ENCODE data around the gene NOLC1. TPM values are rescaled to one million over a fixed set of nuclear protein-coding genes. Genes with fewer than 3 reads are reported as not detected.

The NOLC1 gene
- total RNA-seq, 1 experiment from 2014 or later: 165 TPM

DNA sequence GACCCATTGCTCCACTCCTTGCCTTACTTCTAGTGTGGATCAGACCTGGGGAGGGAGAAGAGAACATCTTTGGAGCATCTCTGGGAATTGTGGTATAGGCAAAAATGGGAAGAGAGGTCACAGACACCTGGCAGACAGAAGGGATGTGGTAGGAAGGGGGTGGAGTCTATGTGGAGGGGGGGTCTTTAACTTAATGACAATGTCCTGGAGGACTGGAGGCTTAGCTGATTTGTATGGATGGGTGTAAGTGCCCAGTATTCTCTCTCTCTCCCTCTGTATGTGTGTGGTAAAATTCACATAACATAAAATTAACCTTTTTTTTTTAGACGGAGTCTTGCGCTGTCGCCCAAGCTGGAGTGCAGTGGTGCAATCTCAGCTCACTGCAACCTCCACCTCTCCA, 29.0 kb upstream of the NOLC1 start (continued):
- no peak for TF ChIP-seq ESRRA (CRISPR knock-in tag; IDR thresholded peaks at IDR 0.05; ENCODE audit: borderline replicate concordance)
- TF ChIP-seq, protein P1, sequence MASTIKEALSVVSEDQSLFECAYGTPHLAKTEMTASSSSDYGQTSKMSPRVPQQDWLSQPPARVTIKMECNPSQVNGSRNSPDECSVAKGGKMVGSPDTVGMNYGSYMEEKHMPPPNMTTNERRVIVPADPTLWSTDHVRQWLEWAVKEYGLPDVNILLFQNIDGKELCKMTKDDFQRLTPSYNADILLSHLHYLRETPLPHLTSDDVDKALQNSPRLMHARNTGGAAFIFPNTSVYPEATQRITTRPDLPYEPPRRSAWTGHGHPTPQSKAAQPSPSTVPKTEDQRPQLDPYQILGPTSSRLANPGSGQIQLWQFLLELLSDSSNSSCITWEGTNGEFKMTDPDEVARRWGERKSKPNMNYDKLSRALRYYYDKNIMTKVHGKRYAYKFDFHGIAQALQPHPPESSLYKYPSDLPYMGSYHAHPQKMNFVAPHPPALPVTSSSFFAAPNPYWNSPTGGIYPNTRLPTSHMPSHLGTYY (CRISPR knock-in tag; IDR thresholded peaks at IDR 0.05): no peak
- TF ChIP-seq CTCF (IDR thresholded peaks at IDR 0.05): no peak

GRCh38 chr10:102131286-102132170, 20.7 kb upstream of the NOLC1 start:
- CTCF ChIA-PET: interaction anchor here (0.6 to 2.0 kb wide), 5 partner anchors 8 to 171 kb away, joined by 3 to 14 read pairs (median 3); no protein-coding TSS in a partner anchor
- POLR2A ChIA-PET: no interaction called here
- no peak for ATAC-seq
- peak overlapping the region; percentile 89 for H3K4me3 Mint-ChIP-seq
- no peak for TF ChIP-seq ZNF512 (CRISPR knock-in tag; IDR thresholded peaks at IDR 0.05; ENCODE audit: borderline replicate concordance)
- 0 out of 2 replicates have a peak, but pooled peaks have one; percentile 30 for TF ChIP-seq GABPB1 (CRISPR knock-in tag; IDR thresholded peaks at IDR 0.05)
- no peak for DNase-seq (ENCODE audit: low spot score)
- H3K27ac Mint-ChIP-seq: 0 out of 2 replicates have a peak overlapping the region, but pooled peaks have one; percentile 98
- H3K9me3 Mint-ChIP-seq: no peaks in the 10 kb centered on the region
- H3K36me3 Mint-ChIP-seq: peaks cover 9% of the 10 kb centered on the region
- H3K27me3 Mint-ChIP-seq (ENCODE audit: low read depth): peaks cover 4% of the 10 kb centered on the region; the same call in 1 of the 2 replicates
- H3K4me1 Mint-ChIP-seq: peaks cover 22% of the 10 kb centered on the region

DNA sequence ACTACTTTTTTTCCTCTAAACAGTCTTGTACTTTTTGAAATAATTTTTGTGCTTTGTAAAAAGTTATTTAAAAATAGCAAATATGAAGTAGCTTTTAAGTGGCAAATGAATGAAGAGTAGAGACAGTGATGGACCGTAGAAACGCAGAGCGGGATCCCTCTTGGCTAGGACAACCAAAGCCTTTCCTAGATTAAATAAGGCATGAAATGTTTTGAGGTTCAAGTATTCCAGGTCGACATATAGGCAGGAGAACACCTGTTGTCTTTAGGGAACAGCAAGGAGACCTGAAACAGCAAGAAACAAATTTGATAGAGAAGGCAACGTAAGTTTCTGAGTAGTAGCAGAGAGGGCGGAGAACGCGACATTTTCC, 20.0 kb upstream of the NOLC1 start:
- Mint-ChIP-seq H3K9me3 (no peaks in the 10 kb centered on the region), H3K4me3 (peak overlapping the region; percentile 89), H3K27me3 (ENCODE audit: low read depth) (peaks cover 4% of the 10 kb centered on the region; the same call in 1 of the 2 replicates), H3K36me3 (peaks cover 9% of the 10 kb centered on the region), H3K4me1 (peaks cover 22% of the 10 kb centered on the region), H3K27ac (peak overlapping the region; percentile 98)
- ATAC-seq: no peak
- ChIA-PET POLR2A (interaction anchor here (0.6 to 1.0 kb wide), 3 partner anchors 16 to 20 kb away, joined by 3 to 5 read pairs (median 3); no protein-coding TSS in a partner anchor), CTCF (interaction anchor here (0.6 to 2.0 kb wide), 6 partner anchors 9 to 171 kb away, joined by 3 to 14 read pairs (median 4); no protein-coding TSS in a partner anchor)
- no peak for TF ChIP-seq MYBL2 (CRISPR knock-in tag; IDR thresholded peaks at IDR 0.05)
- no peak for TF ChIP-seq ESRRA (CRISPR knock-in tag; IDR thresholded peaks at IDR 0.05; ENCODE audit: borderline replicate concordance)
- TF ChIP-seq ETV6 (CRISPR knock-in tag; IDR thresholded peaks at IDR 0.05): no peak
- no peak for TF ChIP-seq SOX15 (CRISPR knock-in tag; IDR thresholded peaks at IDR 0.05)
- TF ChIP-seq TP53 (CRISPR knock-in tag; IDR thresholded peaks at IDR 0.05): no peak
- TF ChIP-seq, protein P2, sequence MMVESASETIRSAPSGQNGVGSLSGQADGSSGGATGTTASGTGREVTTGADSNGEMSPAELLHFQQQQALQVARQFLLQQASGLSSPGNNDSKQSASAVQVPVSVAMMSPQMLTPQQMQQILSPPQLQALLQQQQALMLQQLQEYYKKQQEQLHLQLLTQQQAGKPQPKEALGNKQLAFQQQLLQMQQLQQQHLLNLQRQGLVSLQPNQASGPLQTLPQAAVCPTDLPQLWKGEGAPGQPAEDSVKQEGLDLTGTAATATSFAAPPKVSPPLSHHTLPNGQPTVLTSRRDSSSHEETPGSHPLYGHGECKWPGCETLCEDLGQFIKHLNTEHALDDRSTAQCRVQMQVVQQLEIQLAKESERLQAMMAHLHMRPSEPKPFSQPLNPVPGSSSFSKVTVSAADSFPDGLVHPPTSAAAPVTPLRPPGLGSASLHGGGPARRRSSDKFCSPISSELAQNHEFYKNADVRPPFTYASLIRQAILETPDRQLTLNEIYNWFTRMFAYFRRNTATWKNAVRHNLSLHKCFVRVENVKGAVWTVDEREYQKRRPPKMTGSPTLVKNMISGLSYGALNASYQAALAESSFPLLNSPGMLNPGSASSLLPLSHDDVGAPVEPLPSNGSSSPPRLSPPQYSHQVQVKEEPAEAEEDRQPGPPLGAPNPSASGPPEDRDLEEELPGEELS (CRISPR knock-in tag; IDR thresholded peaks at IDR 0.05): no peak
- no peak for TF ChIP-seq ATF1 (CRISPR knock-in tag; IDR thresholded peaks at IDR 0.05)
- no peak for TF ChIP-seq HMGA2 (CRISPR knock-in tag; IDR thresholded peaks at IDR 0.05)
- no peak for TF ChIP-seq CTCF (IDR thresholded peaks at IDR 0.05)
- TF ChIP-seq PRRX2 (CRISPR knock-in tag; IDR thresholded peaks at IDR 0.05): no peak
- no peak for TF ChIP-seq ZNF121 (CRISPR knock-in tag; IDR thresholded peaks at IDR 0.05)
- no peak for TF ChIP-seq OVOL2 (CRISPR knock-in tag; IDR thresholded peaks at IDR 0.05; ENCODE audit: borderline replicate concordance)
- TF ChIP-seq PRDM15 (CRISPR knock-in tag; IDR thresholded peaks at IDR 0.05): no peak
- no peak for DNase-seq (ENCODE audit: low spot score)
